ENCODE results near the gene SNX15.

DNA sequence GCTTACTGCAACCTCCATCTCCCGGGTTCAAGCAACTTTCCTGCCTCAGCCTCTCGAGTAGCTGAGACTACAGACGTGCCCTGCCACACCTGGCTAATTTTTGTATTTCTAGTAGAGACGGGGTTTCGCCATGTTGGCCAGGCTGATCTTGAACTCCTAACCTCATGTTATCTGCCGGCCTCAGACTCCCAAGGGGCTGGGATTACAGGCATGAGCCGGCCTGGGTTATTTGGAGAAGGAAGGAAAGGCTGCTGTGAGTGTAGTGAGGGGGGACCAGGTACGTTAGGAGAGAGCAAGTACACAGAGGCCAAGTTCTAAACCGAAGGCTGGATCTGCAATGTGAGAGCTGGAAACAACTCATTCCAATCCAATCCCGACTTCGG lies 30.9 kb upstream of the SNX15 start:
- TF ChIP-seq, protein P1, sequence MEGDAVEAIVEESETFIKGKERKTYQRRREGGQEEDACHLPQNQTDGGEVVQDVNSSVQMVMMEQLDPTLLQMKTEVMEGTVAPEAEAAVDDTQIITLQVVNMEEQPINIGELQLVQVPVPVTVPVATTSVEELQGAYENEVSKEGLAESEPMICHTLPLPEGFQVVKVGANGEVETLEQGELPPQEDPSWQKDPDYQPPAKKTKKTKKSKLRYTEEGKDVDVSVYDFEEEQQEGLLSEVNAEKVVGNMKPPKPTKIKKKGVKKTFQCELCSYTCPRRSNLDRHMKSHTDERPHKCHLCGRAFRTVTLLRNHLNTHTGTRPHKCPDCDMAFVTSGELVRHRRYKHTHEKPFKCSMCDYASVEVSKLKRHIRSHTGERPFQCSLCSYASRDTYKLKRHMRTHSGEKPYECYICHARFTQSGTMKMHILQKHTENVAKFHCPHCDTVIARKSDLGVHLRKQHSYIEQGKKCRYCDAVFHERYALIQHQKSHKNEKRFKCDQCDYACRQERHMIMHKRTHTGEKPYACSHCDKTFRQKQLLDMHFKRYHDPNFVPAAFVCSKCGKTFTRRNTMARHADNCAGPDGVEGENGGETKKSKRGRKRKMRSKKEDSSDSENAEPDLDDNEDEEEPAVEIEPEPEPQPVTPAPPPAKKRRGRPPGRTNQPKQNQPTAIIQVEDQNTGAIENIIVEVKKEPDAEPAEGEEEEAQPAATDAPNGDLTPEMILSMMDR (IDR thresholded peaks at IDR 0.05; ENCODE audit: insufficient read depth, low read length), result no peak
- no peak for TF ChIP-seq POLR2AphosphoS5 (IDR thresholded peaks at IDR 0.05; ENCODE audit: low read depth)
- TF ChIP-seq, protein P2, sequence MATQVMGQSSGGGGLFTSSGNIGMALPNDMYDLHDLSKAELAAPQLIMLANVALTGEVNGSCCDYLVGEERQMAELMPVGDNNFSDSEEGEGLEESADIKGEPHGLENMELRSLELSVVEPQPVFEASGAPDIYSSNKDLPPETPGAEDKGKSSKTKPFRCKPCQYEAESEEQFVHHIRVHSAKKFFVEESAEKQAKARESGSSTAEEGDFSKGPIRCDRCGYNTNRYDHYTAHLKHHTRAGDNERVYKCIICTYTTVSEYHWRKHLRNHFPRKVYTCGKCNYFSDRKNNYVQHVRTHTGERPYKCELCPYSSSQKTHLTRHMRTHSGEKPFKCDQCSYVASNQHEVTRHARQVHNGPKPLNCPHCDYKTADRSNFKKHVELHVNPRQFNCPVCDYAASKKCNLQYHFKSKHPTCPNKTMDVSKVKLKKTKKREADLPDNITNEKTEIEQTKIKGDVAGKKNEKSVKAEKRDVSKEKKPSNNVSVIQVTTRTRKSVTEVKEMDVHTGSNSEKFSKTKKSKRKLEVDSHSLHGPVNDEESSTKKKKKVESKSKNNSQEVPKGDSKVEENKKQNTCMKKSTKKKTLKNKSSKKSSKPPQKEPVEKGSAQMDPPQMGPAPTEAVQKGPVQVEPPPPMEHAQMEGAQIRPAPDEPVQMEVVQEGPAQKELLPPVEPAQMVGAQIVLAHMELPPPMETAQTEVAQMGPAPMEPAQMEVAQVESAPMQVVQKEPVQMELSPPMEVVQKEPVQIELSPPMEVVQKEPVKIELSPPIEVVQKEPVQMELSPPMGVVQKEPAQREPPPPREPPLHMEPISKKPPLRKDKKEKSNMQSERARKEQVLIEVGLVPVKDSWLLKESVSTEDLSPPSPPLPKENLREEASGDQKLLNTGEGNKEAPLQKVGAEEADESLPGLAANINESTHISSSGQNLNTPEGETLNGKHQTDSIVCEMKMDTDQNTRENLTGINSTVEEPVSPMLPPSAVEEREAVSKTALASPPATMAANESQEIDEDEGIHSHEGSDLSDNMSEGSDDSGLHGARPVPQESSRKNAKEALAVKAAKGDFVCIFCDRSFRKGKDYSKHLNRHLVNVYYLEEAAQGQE (IDR thresholded peaks at IDR 0.05; ENCODE audit: insufficient replicate concordance, low read depth), result no peak
- TF ChIP-seq SPI1 (IDR thresholded peaks at IDR 0.05; ENCODE audit: borderline replicate concordance, low read depth), result no peak
- TF ChIP-seq GABPA (IDR thresholded peaks at IDR 0.05; ENCODE audit: low read depth), result no peak

Data from HL-60 (cell line).